ENCODE measurements around the gene EPOP. TPM values are rescaled to one million over a fixed set of nuclear protein-coding genes. Genes with fewer than 3 reads are reported as not detected.

The EPOP gene
- 1 to 10 TPM in 1 of 4 donors, under 1 TPM in 2, not detected in 1; 0.22 to 1.3 (median 0.40) TPM for polyA plus RNA-seq
- long read RNA-seq, donor 1 = 0 reads
- long read RNA-seq, donor 2 = 0 reads
- long read RNA-seq, donor 3, partial matches to known transcripts = 0 of 2 reads
- long read RNA-seq, donor 3, other reads (novel, unspliced or antisense) = 0 of 2 reads
- long read RNA-seq, donor 4 = 0 reads
- long read RNA-seq, donor 5 = 0 reads
- long read RNA-seq, donor 6 = 0 reads
- long read RNA-seq, donor 7, partial matches to known transcripts = 0 of 2 reads
- long read RNA-seq, donor 7, other reads (novel, unspliced or antisense) = 0 of 2 reads
- long read RNA-seq, donor 8 = 0 reads
- long read RNA-seq, donor 9 = 0 reads
- long read RNA-seq, donor 10, partial matches to known transcripts = 0 of 1 reads
- long read RNA-seq, donor 10, other reads (novel, unspliced or antisense) = 0 of 1 reads

- Histone ChIP-seq H3K4me3 (ENCODE audit: low read depth in 1 of 3, low read length in 3 of 3) (peak within 1 kb of the TSS; percentile 15 to 67 (median 40)), H3K9me3 (ENCODE audit: control insufficient read depth in 2 of 2, insufficient read depth in 1 of 2, low read depth in 1 of 2, low read length in 1 of 2) (no peaks in the 10 kb centered on the region), H3K36me3 (ENCODE audit: control insufficient read depth in 3 of 3, insufficient read depth in 2 of 3, low read depth in 1 of 3, low read length in 3 of 3) (no peaks in the 10 kb centered on the region), H3K27me3 (ENCODE audit: control insufficient read depth in 3 of 3, insufficient read depth in 3 of 3, low read length in 3 of 3) (peaks cover 6 to 62% (median 20%) of the 10 kb centered on the region in 3 donors), H3K27ac (ENCODE audit: low read depth in 1 of 3, low read length in 2 of 3) (no peak within 1 kb of the TSS), H3K4me1 (ENCODE audit: control insufficient read depth in 3 of 3, insufficient read depth in 2 of 3, low read depth in 1 of 3, low read length in 2 of 3) (peaks cover 0 to 20% (median 0%) of the 10 kb centered on the region in 3 donors)
- FAIRE-seq (no peak), DNase-seq (peak; percentile 75 to 90)
- 3 to 4% (median 3%) methylated on average over 56 to 80 of the region's 80 CpGs for WGBS, 3 donors
Measured at GRCh38 chr17:38674749-38675615, at the start of gene EPOP. TSS of gene EPOP (minus strand) at chr17:38674957. CDS start at chr17:38674495, 462 bp downstream.

GRCh38 chr17:38721802-38722201, 47.0 kb upstream of the EPOP start:
- DNase-seq (no peak), FAIRE-seq (no peak)
- Histone ChIP-seq H3K27me3 (ENCODE audit: control insufficient read depth in 3 of 3, insufficient read depth in 3 of 3, low read length in 3 of 3) (no peaks in the 10 kb centered on the region), H3K4me3 (ENCODE audit: low read depth in 1 of 3, low read length in 3 of 3) (no peak overlapping the region), H3K9me3 (ENCODE audit: control insufficient read depth in 2 of 2, insufficient read depth in 1 of 2, low read depth in 1 of 2, low read length in 1 of 2) (no peaks in the 10 kb centered on the region), H3K4me1 (ENCODE audit: control insufficient read depth in 3 of 3, insufficient read depth in 2 of 3, low read depth in 1 of 3, low read length in 2 of 3) (peaks cover 2 to 33% (median 6%) of the 10 kb centered on the region in 3 donors), H3K27ac (ENCODE audit: low read depth in 1 of 3, low read length in 2 of 3) (no peak overlapping the region), H3K36me3 (ENCODE audit: control insufficient read depth in 3 of 3, insufficient read depth in 2 of 3, low read depth in 1 of 3, low read length in 3 of 3) (peaks cover 4 to 78% (median 12%) of the 10 kb centered on the region in 3 donors)
- WGBS, 3 donors = 79 to 90% (median 81%) methylated on average over 9 to 16 of the region's 16 CpGs

- Histone ChIP-seq H3K4me1 (ENCODE audit: control insufficient read depth in 3 of 3, insufficient read depth in 2 of 3, low read depth in 1 of 3, low read length in 2 of 3) (peaks cover 2 to 28% (median 6%) of the 10 kb centered on the region in 3 donors), H3K27ac (ENCODE audit: low read depth in 1 of 3, low read length in 2 of 3) (no peak overlapping the region), H3K27me3 (ENCODE audit: control insufficient read depth in 3 of 3, insufficient read depth in 3 of 3, low read length in 3 of 3) (no peaks in the 10 kb centered on the region), H3K9me3 (ENCODE audit: control insufficient read depth in 2 of 2, insufficient read depth in 1 of 2, low read depth in 1 of 2, low read length in 1 of 2) (no peaks in the 10 kb centered on the region), H3K36me3 (ENCODE audit: control insufficient read depth in 3 of 3, insufficient read depth in 2 of 3, low read depth in 1 of 3, low read length in 3 of 3) (peaks cover 5 to 84% (median 12%) of the 10 kb centered on the region in 3 donors), H3K4me3 (ENCODE audit: low read depth in 1 of 3, low read length in 3 of 3) (no peak overlapping the region)
- FAIRE-seq (no peak), DNase-seq (no peak)
- 86 to 96% (median 89%) methylated on average over 6 of the region's 6 CpGs for WGBS, 3 donors
Measured at GRCh38 chr17:38720941-38721340, 46.2 kb upstream of the EPOP start.

- Histone ChIP-seq H3K27me3 (ENCODE audit: control insufficient read depth in 3 of 3, insufficient read depth in 3 of 3, low read length in 3 of 3) (no peaks in the 10 kb centered on the region), H3K36me3 (ENCODE audit: control insufficient read depth in 3 of 3, insufficient read depth in 2 of 3, low read depth in 1 of 3, low read length in 3 of 3) (peaks cover 5 to 85% (median 12%) of the 10 kb centered on the region in 3 donors), H3K9me3 (ENCODE audit: control insufficient read depth in 2 of 2, insufficient read depth in 1 of 2, low read depth in 1 of 2, low read length in 1 of 2) (no peaks in the 10 kb centered on the region), H3K27ac (ENCODE audit: low read depth in 1 of 3, low read length in 2 of 3) (no peak overlapping the region), H3K4me1 (ENCODE audit: control insufficient read depth in 3 of 3, insufficient read depth in 2 of 3, low read depth in 1 of 3, low read length in 2 of 3) (peaks cover 2 to 21% (median 6%) of the 10 kb centered on the region in 3 donors), H3K4me3 (ENCODE audit: low read depth in 1 of 3, low read length in 3 of 3) (no peak overlapping the region)
- DNase-seq = no peak
- WGBS, 3 donors = 66 to 75% (median 74%) methylated on average over 32 to 39 of the region's 39 CpGs
- no peak for FAIRE-seq
Measured at GRCh38 chr17:38719943-38720641, 45.3 kb upstream of the EPOP start.

GRCh38 chr17:38719289-38719942, 44.7 kb upstream of the EPOP start:
- Histone ChIP-seq H3K4me3 (ENCODE audit: low read depth in 1 of 3, low read length in 3 of 3) (no peak overlapping the region), H3K27ac (ENCODE audit: low read depth in 1 of 3, low read length in 2 of 3) (peak overlapping the region in 1 of 3 donors; percentile 25), H3K4me1 (ENCODE audit: control insufficient read depth in 3 of 3, insufficient read depth in 2 of 3, low read depth in 1 of 3, low read length in 2 of 3) (peaks cover 2 to 16% (median 6%) of the 10 kb centered on the region in 3 donors), H3K9me3 (ENCODE audit: control insufficient read depth in 2 of 2, insufficient read depth in 1 of 2, low read depth in 1 of 2, low read length in 1 of 2) (no peaks in the 10 kb centered on the region), H3K27me3 (ENCODE audit: control insufficient read depth in 3 of 3, insufficient read depth in 3 of 3, low read length in 3 of 3) (no peaks in the 10 kb centered on the region), H3K36me3 (ENCODE audit: control insufficient read depth in 3 of 3, insufficient read depth in 2 of 3, low read depth in 1 of 3, low read length in 3 of 3) (peaks cover 8 to 85% (median 12%) of the 10 kb centered on the region in 3 donors)
- FAIRE-seq = no peak
- 88 to 90% (median 89%) methylated on average over 26 to 29 of the region's 29 CpGs for WGBS, 3 donors
- no peak for DNase-seq

GRCh38 chr17:38717139-38717745, 42.5 kb upstream of the EPOP start:
- Histone ChIP-seq H3K27me3 (ENCODE audit: control insufficient read depth in 3 of 3, insufficient read depth in 3 of 3, low read length in 3 of 3) (no peaks in the 10 kb centered on the region), H3K9me3 (ENCODE audit: control insufficient read depth in 2 of 2, insufficient read depth in 1 of 2, low read depth in 1 of 2, low read length in 1 of 2) (no peaks in the 10 kb centered on the region), H3K27ac (ENCODE audit: low read depth in 1 of 3, low read length in 2 of 3) (no peak overlapping the region), H3K4me3 (ENCODE audit: low read depth in 1 of 3, low read length in 3 of 3) (no peak overlapping the region), H3K4me1 (ENCODE audit: control insufficient read depth in 3 of 3, insufficient read depth in 2 of 3, low read depth in 1 of 3, low read length in 2 of 3) (peaks cover 2 to 16% (median 6%) of the 10 kb centered on the region in 3 donors), H3K36me3 (ENCODE audit: control insufficient read depth in 3 of 3, insufficient read depth in 2 of 3, low read depth in 1 of 3, low read length in 3 of 3) (peaks cover 7 to 91% (median 18%) of the 10 kb centered on the region in 3 donors)
- DNase-seq (no peak), FAIRE-seq (no peak)
- WGBS, 3 donors = 60 to 68% (median 63%) methylated on average over 10 to 12 of the region's 12 CpGs

- H3K27me3 ChIP-seq (ENCODE audit: control insufficient read depth in 3 of 3, insufficient read depth in 3 of 3, low read length in 3 of 3) = no peaks in the 10 kb centered on the region
- 88 to 94% (median 91%) methylated on average over 18 of the region's 18 CpGs for WGBS, 3 donors
- H3K4me1 ChIP-seq (ENCODE audit: control insufficient read depth in 3 of 3, insufficient read depth in 2 of 3, low read depth in 1 of 3, low read length in 2 of 3) = peaks cover 2 to 16% (median 6%) of the 10 kb centered on the region in 3 donors
- no peak overlapping the region for H3K4me3 ChIP-seq (ENCODE audit: low read depth in 1 of 3, low read length in 3 of 3)
- H3K27ac ChIP-seq (ENCODE audit: low read depth in 1 of 3, low read length in 2 of 3) = no peak overlapping the region
- H3K36me3 ChIP-seq (ENCODE audit: control insufficient read depth in 3 of 3, insufficient read depth in 2 of 3, low read depth in 1 of 3, low read length in 3 of 3) = peaks cover 4 to 91% (median 18%) of the 10 kb centered on the region in 3 donors
- no peak for DNase-seq
- no peak for FAIRE-seq
- H3K9me3 ChIP-seq (ENCODE audit: control insufficient read depth in 2 of 2, insufficient read depth in 1 of 2, low read depth in 1 of 2, low read length in 1 of 2) = no peaks in the 10 kb centered on the region
Measured at GRCh38 chr17:38716368-38717005, 41.7 kb upstream of the EPOP start.
